OCI-LY7 (cell line): ENCODE measurements around the gene SLC8B1. TPM values are rescaled to one million over a fixed set of nuclear protein-coding genes. Genes with fewer than 3 reads are reported as not detected.

Experiments used
- BruUV-seq: library from RNA; stranded (reverse); fragments of 400-500 nt; replicated peaks from 2 replicates; lab custom pipeline; 2021; lab: Mats Ljungman, UMichigan
- CTCF ChIA-PET: fragments of 300-600 bp; sonication (Branson Sonifier 250); formaldehyde crosslinking; loops from one replicate; lab custom pipeline; 2022; ENCODE audit warnings: antibody characterized with exemption; ENCODE audit not compliant: unreplicated experiment; lab: Charles Lee
- POLR2A ChIA-PET: fragments of 300-600 bp; sonication (Branson Sonifier 250); formaldehyde crosslinking; loops from one replicate; lab custom pipeline; 2022; ENCODE audit warnings: antibody characterized with exemption; lab: Charles Lee
- DNase-seq: peaks from one replicate; pipeline ENCODE4 v3.0.0-alpha.2; 2015; ENCODE audit warnings: low spot score
- H2AFZ ChIP-seq: fragments of 200-600 bp; sonication (generic), shearing (Covaris generic); 2 replicates; pipeline ENCODE4 v1.6.1; 2014; ENCODE audit warnings: mild to moderate bottlenecking, antibody characterized with exemption, low read length, moderate library complexity
- H3K27ac ChIP-seq: fragments of 200-600 bp; sonication (generic); 2 replicates; pipeline ENCODE4 v1.5.1; 2014; ENCODE audit warnings: mixed run types, low read depth, mild to moderate bottlenecking, moderate library complexity, low read length, inconsistent platforms; ENCODE audit not compliant: poor library complexity, severe bottlenecking
- H3K36me3 ChIP-seq: fragments of 200-600 bp; sonication (generic); 2 replicates; pipeline ENCODE4 v1.6.1; 2014; ENCODE audit warnings: mild to moderate bottlenecking, antibody characterized with exemption, low read length, moderate library complexity, mixed read lengths; ENCODE audit not compliant: insufficient read depth
- H3K4me1 ChIP-seq: fragments of 200-600 bp; sonication (generic); 2 replicates; pipeline ENCODE4 v1.5.1; 2014; ENCODE audit warnings: mild to moderate bottlenecking, low read length; ENCODE audit not compliant: insufficient read depth, poor library complexity, severe bottlenecking
- H3K4me2 ChIP-seq: fragments of 200-600 bp; sonication (generic); 2 replicates; pipeline ENCODE4 v1.6.1; 2014; ENCODE audit warnings: mild to moderate bottlenecking, low read length
- H3K4me3 ChIP-seq: fragments of 200-600 bp; sonication (generic); 2 replicates; pipeline ENCODE4 v1.5.1; 2014; ENCODE audit warnings: mild to moderate bottlenecking, low read depth, low read length; ENCODE audit not compliant: poor library complexity, severe bottlenecking
- H3K79me2 ChIP-seq: fragments of 200-600 bp; sonication (generic); 2 replicates; pipeline ENCODE4 v1.6.1; 2016; ENCODE audit warnings: low read depth, mild to moderate bottlenecking, low read length, moderate library complexity, mixed read lengths; ENCODE audit not compliant: insufficient read depth
- H3K9me2 ChIP-seq: fragments of 200-600 bp; sonication (generic); 2 replicates; pipeline ENCODE4 v1.6.1; 2016; ENCODE audit warnings: mild to moderate bottlenecking, low read length, mixed read lengths; ENCODE audit not compliant: insufficient read depth
- H3K9me3 ChIP-seq: fragments of 200-600 bp; sonication (generic); 2 replicates; pipeline ENCODE4 v1.6.1; 2014; ENCODE audit warnings: mild to moderate bottlenecking, mixed run types, low read length, mixed read lengths
- H4K20me1 ChIP-seq: fragments of 200-600 bp; sonication (generic); 2 replicates; pipeline ENCODE4 v1.6.1; 2014; ENCODE audit warnings: mild to moderate bottlenecking, antibody characterized with exemption, low read length, moderate library complexity, mixed read lengths; ENCODE audit not compliant: insufficient read depth
- EZH2phosphoT487 ChIP-seq: fragments of 200-600 bp; sonication (generic); IDR thresholded peaks from 2 replicates; pipeline ENCODE4 v1.6.1; 2018; ENCODE audit warnings: low read depth, borderline replicate concordance, mild to moderate bottlenecking, mixed run types, antibody characterized with exemption, low read length, moderate library complexity, mixed read lengths
- intact Hi-C: fragments of 100-400 bp; cut with micrococcal nuclease; formaldehyde crosslinking; loops from one replicate; pipeline ENCODE4 v1.10.0; 2022; ENCODE audit not compliant: unreplicated experiment
- total RNA-seq, 2 experiments: library from RNA; depleted of rRNA in 1 of 2; stranded (reverse); fragments of >200 nt in 1 of 2; shearing (Covaris generic) in 1 of 2; gene quantifications; 2 replicates each; pipeline ENCODE4 v1.2.3, GENCODE V29; 2014 to 2022
- TF ChIP-seq, protein P1 (sequence below): fragments of 200-600 bp; sonication (generic); conservative IDR thresholded peaks from 2 replicates; pipeline ENCODE4 v1.5.1; 2014; ENCODE audit warnings: mild to moderate bottlenecking, antibody characterized with exemption, low read length, moderate library complexity, mixed read lengths

Gene SLC8B1
- total RNA-seq, 2 experiments from 2014 or later: 47.1 to 57.2 TPM

DNA sequence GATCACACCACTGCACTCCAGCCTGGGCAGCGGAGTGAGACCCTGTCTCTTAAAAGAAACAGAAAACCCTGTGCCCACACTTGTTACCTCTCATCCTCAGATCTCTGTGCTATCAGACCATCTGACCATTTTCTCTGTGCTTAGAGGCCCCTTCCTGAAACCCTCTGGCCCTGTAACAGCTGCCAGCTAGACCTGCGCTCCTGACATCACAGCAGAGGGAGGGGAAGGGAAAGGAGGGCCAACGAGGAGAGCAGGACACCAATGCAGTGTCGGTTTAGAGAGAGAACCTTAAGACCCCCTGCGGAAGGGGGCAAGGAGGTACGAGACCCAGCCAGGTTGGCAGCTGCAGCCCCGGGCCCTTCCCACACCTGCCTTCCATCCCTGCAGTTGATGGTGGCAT, 42.4 kb downstream of the SLC8B1 start:
- Histone ChIP-seq H3K4me2 (no peak overlapping the region), H3K79me2 (no peaks in the 10 kb centered on the region), H2AFZ (no peak overlapping the region), H3K4me3 (no peak overlapping the region), H3K9me3 (no peaks in the 10 kb centered on the region), H3K27ac (no peak overlapping the region), H3K9me2 (no peaks in the 10 kb centered on the region), H4K20me1 (no peaks in the 10 kb centered on the region), H3K36me3 (peaks cover 98% of the 10 kb centered on the region), H3K4me1 (no peaks in the 10 kb centered on the region)
- DNase-seq: no peak
- TF ChIP-seq EZH2phosphoT487: no peak
- TF ChIP-seq, protein P1, sequence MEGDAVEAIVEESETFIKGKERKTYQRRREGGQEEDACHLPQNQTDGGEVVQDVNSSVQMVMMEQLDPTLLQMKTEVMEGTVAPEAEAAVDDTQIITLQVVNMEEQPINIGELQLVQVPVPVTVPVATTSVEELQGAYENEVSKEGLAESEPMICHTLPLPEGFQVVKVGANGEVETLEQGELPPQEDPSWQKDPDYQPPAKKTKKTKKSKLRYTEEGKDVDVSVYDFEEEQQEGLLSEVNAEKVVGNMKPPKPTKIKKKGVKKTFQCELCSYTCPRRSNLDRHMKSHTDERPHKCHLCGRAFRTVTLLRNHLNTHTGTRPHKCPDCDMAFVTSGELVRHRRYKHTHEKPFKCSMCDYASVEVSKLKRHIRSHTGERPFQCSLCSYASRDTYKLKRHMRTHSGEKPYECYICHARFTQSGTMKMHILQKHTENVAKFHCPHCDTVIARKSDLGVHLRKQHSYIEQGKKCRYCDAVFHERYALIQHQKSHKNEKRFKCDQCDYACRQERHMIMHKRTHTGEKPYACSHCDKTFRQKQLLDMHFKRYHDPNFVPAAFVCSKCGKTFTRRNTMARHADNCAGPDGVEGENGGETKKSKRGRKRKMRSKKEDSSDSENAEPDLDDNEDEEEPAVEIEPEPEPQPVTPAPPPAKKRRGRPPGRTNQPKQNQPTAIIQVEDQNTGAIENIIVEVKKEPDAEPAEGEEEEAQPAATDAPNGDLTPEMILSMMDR: no peak
- POLR2A ChIA-PET: no interaction called here
- intact Hi-C loops: no loop called here
- BruUV-seq: no TSS peak
- CTCF ChIA-PET: no interaction called here

DNA sequence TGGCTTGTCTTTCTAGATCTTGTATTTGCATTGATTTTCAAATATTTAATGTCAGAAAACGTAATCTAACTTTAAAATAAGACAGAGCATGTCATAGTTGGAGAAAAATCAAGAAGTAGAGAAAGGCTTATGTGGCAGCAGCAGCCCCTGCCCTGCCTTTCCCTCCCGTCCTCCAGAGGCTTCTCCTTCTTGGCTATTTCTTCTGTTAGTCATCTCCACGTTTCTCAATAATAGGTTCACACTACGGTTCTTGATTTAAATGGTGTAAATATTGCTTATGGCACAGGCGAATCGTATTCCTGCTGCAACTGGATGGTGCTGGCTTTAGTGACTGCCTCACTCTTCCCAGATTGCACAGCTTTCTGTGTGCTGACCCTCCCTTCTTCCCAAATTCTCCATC, 42.8 kb downstream of the SLC8B1 start:
- H3K9me3 ChIP-seq: no peaks in the 10 kb centered on the region
- no peak overlapping the region for H3K4me3 ChIP-seq
- H3K79me2 ChIP-seq: no peaks in the 10 kb centered on the region
- H3K36me3 ChIP-seq: peaks cover 98% of the 10 kb centered on the region
- no peak overlapping the region for H2AFZ ChIP-seq
- BruUV-seq: TSS peak; percentile 41
- H3K9me2 ChIP-seq: no peaks in the 10 kb centered on the region
- no peaks in the 10 kb centered on the region for H4K20me1 ChIP-seq
- H3K27ac ChIP-seq: no peak overlapping the region
- no peak for TF ChIP-seq EZH2phosphoT487
- TF ChIP-seq, protein P1: no peak
- intact Hi-C loops: no loop called here
- no peak for DNase-seq
- POLR2A ChIA-PET: no interaction called here
- H3K4me1 ChIP-seq: no peaks in the 10 kb centered on the region
- CTCF ChIA-PET: no interaction called here
- no peak overlapping the region for H3K4me2 ChIP-seq

DNA sequence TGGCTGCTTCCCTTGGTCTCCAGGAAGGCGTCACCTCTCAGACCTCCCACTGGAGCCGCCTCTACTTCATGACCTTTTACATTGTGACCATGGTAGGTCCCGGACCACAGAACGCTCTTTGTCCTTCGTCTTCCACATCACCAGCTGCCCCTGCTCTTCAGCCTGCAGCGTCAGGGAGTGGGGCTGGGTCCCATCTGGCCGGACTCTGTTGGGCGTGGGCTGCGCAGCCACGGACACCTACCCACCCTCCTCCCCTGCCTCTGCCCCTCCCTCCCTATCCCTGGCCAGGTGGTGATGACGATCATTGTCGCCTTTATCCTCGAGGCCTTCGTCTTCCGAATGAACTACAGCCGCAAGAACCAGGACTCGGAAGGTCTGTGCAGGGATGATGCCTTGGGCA, 43.3 kb downstream of the SLC8B1 start:
- Histone ChIP-seq H2AFZ (no peak overlapping the region), H3K4me1 (no peaks in the 10 kb centered on the region), H3K79me2 (no peaks in the 10 kb centered on the region), H3K27ac (no peak overlapping the region), H3K9me3 (no peaks in the 10 kb centered on the region), H3K36me3 (peaks cover 98% of the 10 kb centered on the region), H3K4me3 (no peak overlapping the region), H4K20me1 (no peaks in the 10 kb centered on the region), H3K4me2 (no peak overlapping the region), H3K9me2 (no peaks in the 10 kb centered on the region)
- intact Hi-C loops: no loop called here
- no peak for TF ChIP-seq EZH2phosphoT487
- TF ChIP-seq, protein P1: no peak
- DNase-seq: no peak
- no TSS peak for BruUV-seq
- CTCF ChIA-PET: no interaction called here
- POLR2A ChIA-PET: no interaction called here
